Activated CD4-positive, CD25-positive, alpha-beta regulatory T cell treated with anti-CD3 and anti-CD28 coated beads, Interleukin-2, amount 50 U/mL, for 24 hours (primary cell): ENCODE measurements around the gene CCDC88C.

Experiments
- ATAC-seq, 2 donors: fragments of 150-1000 bp; cut with Tn5 transposase; one replicate each; pipeline ENCODE4 v1.10.0; 2021; ENCODE audit warnings: mild to moderate bottlenecking in 1 of 2, moderate library complexity in 1 of 2

The CCDC88C gene

DNA sequence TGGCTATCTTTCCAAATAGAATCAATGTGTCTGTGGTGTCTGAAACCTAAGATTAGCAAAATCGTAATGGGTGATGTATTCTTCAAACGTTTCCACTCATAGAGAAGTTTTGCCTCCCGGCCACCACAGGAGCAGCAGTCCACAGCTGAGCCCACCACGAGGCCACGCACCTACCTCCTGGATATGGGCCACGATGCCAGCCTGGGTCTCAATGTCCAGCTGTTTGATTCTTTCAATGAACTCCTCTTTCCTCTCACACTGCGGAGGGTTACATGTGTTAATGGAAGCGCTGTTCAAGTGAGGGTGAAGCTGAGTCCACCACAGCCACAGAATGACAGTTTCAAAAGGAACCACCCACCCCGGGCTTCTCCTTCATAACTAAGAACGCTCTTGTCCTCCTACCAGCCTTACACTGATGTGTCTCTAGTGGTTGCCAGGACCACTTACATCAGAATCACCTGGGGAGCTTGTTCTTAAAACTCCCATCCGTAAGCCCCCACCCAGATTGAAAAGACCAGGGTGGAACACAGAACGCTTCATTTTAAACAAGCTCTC, 75.3 kb downstream of the CCDC88C start:
- no peak for ATAC-seq

- no peak for ATAC-seq
These were observed 75.9 kb downstream of the CCDC88C start for GRCh38 chr14:91341751-91342154.

DNA sequence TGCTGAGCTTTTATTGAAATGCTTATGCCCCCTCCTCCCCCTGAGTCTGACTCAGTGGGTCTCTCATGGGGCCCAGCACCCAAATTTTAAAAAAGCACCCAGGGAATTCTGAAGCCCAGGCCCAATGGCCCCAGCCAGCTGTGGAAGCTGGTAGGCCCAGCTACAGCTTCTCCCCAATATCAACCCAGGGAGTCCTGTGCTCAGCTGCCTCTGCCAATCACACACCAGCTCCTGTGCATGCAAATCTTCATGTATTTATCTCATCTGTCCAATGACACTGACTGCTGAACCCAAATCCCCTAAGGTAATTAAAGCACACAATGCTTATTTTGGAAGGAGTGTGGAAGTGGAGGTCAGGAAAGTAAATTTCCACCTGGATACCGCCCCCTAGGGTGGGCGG, 76.3 kb downstream of the CCDC88C start:
- no peak for ATAC-seq

DNA sequence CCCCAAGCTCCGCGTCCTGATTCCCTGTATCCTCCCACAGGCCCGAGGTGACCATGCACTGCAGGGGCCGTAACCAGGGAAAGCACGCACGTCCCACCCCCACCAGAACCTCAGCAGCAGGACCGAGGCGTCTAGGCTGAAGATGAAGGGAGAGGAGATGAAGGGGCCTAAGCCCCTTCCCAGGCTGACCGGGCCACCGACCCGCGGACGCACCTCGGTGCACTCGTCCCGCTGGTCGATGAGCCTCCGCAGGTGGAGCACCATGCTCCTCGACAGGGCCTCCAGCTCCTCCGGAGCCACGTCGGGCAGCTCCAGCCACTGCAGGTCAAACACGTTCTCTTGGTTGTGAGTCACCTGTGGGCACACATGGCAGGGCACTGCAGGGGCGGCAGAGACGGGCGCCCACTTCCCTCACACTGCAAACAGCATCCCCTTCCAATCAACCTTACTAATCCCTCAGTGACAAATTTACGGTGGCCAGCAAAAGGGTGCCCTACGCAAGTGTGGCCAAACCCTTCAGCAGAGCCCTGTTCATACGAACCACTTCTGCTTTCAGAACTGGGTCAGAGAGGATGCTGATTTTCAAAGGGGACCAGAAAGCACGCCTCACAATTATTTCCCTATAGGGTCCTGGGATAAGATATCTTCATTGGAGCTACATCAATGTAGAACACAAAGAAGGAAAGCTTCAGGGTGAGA, 77.8 kb downstream of the CCDC88C start:
- no peak for ATAC-seq

- ATAC-seq: no peak
These were observed 78.5 kb downstream of the CCDC88C start for GRCh38 chr14:91339076-91339475.

DNA sequence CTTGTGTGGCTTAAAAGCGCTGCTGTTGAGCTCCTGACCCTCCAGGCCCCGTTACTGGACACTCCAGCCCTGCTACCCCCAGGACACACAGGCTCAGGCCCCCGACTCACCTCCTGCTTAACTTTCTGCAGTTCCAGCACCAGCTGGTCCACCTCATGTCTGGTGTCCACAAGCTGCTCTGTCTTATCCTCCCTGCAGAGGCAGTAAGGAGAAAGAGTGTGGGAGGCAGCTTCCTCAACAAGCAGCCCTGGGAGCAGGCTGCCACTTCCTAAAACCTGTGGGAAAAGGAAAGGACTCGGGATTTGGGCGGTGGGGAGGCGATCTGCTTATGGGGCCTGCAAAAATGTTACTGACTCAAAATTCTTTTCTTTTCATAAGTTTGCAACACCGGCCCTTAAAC, 79.2 kb downstream of the CCDC88C start:
- no peak for ATAC-seq

DNA sequence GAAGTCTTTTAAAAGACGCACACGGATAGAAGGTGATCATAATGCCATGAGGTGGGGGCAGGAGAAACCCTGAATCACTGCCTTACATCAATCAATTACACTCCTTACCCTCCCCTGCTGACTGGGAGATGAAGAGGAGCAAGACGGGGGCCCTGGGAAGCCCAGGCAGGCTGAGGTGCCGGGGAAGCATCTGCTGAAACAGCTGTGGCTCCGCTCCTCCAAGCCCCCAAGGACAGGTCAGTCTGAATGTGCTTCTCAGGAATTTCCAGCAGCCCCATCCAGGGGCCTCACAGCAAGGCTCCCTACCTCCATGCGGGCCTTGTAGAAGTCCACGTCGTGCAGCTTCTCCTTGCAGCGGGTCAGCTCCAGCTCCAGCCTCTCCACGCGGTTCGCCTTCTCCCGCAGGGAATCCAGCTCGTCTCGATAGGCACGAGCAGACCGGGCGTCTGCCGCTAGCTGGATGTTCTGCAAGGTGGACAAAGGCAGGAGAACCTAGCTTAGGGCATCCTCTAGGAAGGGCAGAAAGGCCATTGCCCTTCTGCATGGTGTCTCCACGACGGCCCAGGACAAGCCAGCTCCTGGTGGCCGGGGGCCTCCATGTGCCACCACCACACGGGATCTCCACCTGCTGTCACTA, 79.8 kb downstream of the CCDC88C start:
- ATAC-seq: no peak

DNA sequence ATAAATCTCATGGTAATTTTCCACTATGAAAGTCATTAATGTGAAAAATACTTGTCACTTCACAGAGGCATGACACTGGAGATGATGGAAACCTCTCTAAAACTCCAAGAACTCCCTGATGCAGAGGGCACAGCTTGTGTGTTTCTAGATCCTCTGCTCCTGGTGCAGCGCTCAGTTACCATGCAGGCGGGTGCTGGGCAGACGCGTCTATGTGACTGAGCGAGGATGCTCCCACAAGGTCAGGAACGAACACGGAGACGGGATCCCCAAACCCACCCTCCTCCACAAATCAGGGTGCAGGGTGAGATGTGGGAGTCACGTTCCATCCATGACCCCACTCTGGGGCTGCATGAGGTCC, 81.5 kb downstream of the CCDC88C start:
- no peak for ATAC-seq

DNA sequence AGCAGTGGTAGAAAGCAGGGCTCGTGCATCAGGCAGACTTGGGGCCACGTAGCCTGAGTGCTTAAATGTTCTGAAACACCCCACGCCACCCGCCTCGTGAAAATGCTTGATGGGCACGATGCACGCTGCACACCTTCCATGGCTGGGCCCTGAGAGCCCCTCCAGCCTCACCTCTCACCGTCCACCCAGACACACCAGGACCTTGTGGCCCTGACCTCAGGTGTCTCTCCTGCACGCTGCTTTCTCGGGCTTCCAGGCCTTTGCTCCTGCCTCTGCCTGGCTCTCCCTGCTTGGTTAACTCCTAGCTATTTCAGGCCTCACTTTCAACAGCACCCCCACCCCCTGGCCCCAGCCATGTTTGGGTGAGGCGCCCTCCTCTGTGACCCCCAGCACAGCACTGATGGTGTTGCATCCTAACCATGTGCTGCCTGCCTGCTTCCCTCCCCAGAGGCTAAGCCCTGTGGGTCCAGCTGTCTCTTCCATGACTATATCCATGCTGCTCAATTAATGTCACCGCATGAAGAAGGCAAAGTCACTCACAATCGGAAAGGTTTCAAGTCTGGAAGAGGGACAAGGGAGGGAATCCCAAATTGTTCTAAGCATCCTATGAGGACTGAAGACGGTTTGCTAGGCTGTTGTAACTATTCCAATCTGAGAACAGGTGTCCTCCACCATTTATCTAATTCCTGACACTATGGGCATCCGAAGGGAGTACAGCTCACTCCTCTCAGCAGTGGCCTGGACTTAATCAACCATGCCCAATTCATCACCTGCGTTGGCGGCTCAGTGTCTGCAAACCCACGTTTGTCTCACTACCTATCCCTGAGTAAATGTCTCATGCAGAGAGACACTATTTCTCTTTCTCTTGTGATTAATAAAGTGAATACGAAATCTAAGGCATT, 82.2 kb downstream of the CCDC88C start:
- ATAC-seq: no peak

DNA sequence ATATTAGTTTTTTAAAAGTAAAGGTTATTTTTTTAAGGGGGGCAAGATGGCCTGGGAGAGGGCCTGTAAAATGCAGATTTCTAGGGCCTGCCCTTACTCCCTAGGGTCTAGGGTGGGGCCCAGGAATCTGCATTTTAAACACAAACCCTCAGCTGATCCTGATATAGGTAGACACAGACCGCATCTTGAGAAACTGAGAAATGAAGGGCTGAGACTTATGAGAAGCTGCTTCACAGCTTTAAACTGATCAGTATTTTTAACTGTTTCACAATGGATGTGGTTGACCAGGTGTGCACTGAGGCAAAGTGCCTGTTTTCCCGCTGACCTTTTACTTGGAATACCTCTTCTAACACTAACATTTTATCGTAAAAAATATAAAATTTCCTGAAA, 84.0 kb downstream of the CCDC88C start:
- no peak for ATAC-seq

DNA sequence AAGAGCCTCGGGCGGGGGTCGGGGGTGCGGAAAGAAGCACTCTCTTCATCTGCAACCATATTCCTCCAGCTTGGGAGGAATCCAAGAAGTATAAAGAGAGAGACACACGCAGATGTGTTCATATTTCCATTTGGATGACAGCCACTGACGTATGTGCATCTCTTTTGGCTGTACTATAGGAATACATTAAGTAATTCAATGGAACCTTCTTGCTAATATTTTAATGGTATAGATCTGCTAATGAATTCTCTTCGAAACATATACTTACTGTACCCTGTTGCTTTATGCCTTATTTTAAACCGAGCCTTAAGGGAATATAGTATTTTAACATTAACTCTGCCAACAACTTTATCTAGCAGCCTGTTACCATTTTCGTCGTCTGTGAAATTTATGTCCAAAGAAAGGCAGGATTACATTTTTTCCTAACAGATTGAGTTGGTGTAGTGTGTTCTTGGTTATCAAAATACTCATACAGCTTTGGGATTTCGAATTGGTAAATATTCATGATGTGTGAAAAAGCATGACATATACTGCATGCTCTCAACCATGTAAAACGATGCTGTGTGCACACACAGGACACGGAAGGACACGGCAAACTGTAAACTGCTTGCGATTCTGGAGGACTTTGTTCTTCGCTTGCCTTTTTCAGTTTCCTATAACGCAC, 84.5 kb downstream of the CCDC88C start:
- ATAC-seq: no peak

GRCh38 chr14:91332171-91332985, 85.2 kb downstream of the CCDC88C start:
- ATAC-seq: no peak

DNA sequence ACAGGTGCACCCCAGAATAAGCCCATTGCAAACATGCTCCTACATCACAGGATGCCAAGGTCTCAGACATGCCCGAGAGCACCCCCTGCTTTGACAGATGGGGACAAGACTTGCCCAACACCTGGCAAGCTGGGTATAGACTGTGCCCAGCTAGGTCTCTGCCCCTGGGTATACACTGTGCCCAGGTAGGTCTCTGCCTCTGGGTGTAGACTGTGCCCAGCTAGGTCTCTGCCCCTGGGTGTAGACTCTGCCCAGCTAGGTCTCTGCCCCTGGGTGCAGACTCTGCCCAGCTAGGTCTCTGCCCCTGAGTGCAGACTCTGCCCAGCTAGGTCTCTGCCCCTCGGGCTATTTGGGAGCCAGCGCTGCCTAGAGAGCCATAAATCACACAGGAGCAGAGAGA, 85.9 kb downstream of the CCDC88C start:
- ATAC-seq: peak in 1 of 2 donors; percentile 27

- peak; percentile 36 to 37 for ATAC-seq
These were observed 86.8 kb downstream of the CCDC88C start for GRCh38 chr14:91330856-91331255.

DNA sequence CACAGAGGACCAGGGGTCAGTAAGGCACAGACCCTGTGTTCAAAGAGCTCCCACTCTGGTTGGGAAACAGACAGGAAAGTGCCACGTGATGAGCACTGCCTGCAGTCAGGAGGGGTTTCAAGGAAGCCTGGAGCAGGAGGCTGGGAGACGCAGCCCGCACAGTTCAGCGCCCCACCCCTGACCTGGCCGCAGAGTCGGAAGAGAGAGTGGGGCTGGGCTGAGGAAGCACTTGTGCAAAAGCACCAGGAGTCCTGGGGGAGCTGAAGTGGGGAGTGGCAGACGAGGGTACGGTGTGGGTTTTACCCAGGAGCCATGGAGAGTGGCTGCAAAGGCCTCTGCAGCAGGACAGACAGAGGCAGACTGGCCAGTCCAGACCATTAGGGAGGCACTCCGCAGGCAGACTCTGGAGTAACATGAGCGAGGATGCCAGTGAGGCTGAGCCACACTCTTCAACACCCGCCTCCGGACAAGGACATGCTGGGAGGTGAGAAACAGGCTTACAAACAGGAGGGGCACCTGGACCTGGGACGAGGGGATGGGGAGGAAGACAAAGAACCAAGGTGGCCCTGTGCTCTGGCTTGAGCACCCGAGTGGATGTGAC, 87.4 kb downstream of the CCDC88C start:
- ATAC-seq: no peak

- no peak for ATAC-seq
These were observed 88.1 kb downstream of the CCDC88C start for GRCh38 chr14:91329486-91330014.

DNA sequence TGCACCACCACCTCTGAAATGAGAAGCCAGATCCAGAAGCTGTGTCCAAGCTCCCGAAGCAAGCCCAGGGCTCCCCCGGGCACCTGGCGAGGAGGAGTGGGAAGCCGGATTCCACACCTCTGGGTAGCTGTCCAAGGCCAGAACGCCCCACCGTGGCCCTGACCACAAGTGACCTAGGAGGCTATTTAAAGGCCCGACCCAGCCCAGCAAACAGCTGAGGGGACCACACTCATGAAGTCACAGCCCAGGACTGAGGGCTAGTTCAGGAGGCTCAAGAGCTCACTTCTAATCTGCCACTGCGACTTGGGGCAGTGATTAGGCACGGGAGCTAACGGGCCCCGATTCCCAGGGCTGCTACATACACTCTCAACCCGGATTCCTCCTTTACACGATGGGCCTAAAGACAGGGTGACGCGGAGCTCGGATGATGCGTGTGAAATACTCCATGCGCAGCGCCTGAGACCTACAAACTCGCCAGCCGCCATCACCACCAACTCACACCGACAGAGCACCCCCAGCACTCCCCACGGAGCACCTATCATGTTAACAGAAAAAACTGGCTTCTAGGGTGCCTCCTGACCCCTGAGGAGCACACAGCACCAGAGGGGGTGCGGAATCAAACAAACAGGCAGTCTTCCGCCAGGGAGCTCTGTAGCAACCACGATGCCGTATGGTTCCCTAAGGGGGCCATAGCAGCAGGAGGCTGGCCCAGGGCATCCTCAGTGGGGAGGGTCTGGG, 89.1 kb downstream of the CCDC88C start:
- ATAC-seq: no peak

DNA sequence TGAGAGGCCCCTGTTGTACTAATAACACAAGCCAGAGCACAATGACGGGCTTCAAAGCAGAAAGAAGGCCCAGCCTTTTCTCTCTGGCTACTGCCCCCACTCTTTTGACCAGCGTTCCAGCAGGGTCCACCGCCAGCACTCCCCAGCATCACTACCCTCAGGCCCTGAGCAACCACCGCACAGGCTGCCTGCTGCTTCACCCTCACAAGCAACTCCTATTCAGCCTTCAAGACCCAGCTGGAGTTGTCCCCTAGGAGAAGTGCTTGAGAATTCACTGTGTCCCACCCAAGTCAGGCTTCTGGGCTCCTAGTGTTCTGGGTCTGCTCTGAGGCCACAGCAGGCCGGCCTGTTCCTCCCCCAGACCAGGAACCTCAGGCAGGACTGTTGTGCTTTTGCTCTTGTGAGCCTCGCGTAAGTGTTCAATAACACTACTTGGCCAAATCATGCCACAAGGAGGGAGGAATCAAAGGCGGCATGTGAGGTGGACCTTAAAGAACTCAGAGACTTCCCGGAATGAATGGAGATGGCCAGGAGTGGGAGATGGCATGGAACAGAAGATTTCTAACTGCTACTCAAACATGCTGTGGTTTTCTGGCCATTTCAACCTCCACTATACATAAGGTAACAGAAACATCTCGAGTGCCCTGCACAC, 89.8 kb downstream of the CCDC88C start:
- no peak for ATAC-seq

GRCh38 chr14:91327250-91327595, 90.4 kb downstream of the CCDC88C start:
- ATAC-seq: no peak
